T follicular helper cell (primary cell): ENCODE measurements around the gene CCDC40.
"Not testable (repeated sequence)": the region's sequence is repeated elsewhere in the genome, so short reads cannot be mapped to it uniquely, and the experiment has no call there.

Experiments used
- DNase-seq: peaks from one replicate; pipeline ENCODE4 v3.0.0-alpha.2; 2020; ENCODE audit warnings: low read depth

Gene CCDC40

GRCh38 chr17:80021600-80021999 lies 14.8 kb upstream of the CCDC40 start:
- DNase-seq: no peak

- DNase-seq: no peak
These were observed 12.8 kb upstream of the CCDC40 start for GRCh38 chr17:80023481-80024205.

DNA sequence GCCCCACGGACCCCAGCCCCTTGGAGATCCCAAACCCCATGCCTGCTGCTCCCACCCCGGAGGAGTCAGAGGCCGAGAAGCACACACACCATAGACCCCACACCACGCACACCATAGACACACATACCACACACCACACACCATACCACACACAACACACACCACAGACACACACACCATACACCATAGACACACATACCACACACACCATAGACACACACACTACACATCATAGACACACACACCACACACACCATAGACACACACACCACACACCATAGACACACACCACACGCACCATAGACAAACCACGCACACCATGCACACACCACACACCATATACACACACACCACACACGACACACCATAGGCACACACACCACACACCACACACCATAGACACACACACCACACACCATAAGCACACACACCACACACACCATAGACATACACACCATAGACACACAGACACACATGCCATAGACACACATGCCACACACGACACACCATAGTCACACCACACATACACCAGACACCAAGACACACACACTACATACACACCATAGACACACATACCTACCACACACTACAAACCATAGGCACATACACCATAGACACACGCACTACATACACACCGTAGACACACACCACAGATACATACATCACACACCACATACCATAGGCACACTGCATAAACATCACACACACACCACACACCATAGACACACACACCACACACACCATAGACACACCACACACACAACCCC lies 12.1 kb upstream of the CCDC40 start:
- no peak for DNase-seq

DNA sequence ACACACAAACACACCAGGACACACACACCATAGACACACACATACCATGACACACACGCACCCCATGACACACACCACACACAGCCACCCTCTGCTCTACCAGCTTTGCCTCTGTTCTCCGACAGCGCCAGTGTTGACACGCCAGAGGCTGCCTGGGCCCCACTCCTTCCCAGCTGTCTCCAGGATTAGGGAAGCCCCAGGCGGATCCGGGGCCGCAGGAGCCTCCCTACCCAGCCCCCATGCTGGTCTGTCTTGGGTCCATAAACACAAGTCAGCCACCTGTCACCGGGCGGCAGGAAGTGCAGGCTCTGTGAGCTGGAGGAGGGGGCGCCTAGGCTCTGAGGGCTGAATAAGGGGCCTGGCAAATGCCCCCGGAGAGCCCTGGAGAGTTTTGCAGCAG lies 11.3 kb upstream of the CCDC40 start:
- DNase-seq: no peak

- no peak for DNase-seq
These were observed 10.6 kb upstream of the CCDC40 start for GRCh38 chr17:80025796-80026195.

- DNase-seq: no peak
These were observed 9.9 kb upstream of the CCDC40 start for GRCh38 chr17:80026359-80027042.

GRCh38 chr17:80027043-80027435 lies 9.4 kb upstream of the CCDC40 start:
- DNase-seq: no peak

GRCh38 chr17:80028030-80028429 lies 8.4 kb upstream of the CCDC40 start:
- no peak for DNase-seq

- DNase-seq: no peak
These were observed 7.0 kb upstream of the CCDC40 start for GRCh38 chr17:80029258-80029974.

- DNase-seq: no peak
These were observed 5.6 kb upstream of the CCDC40 start for GRCh38 chr17:80030730-80031410.

DNA sequence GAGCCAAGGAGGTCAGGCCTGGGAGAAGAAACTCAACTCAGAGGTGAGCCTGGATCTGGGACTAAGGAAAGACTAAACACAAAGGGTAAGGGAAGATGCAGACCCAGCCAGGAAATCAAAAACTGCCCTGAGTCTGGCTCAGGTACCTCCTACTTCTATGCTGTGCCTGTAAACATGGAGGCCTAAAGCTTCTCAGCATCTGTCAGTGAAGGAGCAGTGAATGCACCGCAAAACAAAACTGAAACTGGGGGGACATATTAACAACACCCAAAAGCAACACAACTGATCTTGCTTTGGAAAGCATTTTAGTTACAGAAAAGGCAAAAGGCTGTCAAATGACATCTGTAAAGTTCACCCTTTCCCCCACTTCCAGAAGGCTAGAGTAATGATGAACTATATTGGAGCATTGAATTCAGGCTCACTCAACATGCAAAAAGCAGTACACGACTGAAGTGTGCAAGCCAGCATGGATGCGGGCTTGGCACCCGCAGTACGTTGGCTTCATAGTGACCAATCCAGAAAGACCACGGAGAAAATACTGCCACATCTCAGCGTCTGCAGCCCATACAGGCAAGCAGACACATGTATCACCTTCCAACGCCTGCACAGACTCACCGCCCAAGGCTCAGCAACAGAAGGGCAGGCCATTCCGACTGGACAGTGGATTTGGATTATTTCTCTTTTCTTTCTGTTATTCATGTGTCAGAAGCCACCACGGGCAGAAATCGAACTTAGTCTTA lies 4.6 kb upstream of the CCDC40 start:
- DNase-seq: no peak

DNA sequence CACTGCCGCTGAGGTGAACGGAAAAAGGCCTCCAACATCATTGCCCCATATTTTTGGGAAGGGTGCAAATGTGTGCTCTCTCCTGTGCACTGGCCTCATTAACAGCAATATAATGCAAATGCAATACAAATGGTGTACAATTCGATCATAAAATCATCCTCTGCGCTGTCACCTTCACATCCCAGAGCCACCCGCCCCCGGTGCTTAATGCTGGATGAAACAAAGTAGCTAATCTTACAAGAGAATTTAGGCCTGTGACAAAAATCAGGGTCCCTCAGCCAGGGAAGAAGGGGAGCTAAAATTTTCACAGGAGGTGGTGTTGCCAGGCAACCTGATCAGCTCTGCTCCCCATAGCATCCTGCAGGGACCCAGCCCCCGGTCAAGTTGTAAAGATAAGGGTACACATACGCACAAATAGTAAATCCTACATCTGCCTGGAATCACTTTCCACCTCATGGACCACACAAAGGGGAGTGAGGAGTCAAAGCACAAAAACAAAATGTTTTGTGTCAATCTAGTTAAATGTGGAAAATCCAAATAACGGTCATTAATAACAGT lies 3.7 kb upstream of the CCDC40 start:
- DNase-seq: no peak

- no peak for DNase-seq
These were observed 2.6 kb upstream of the CCDC40 start for GRCh38 chr17:80033840-80034239.

DNA sequence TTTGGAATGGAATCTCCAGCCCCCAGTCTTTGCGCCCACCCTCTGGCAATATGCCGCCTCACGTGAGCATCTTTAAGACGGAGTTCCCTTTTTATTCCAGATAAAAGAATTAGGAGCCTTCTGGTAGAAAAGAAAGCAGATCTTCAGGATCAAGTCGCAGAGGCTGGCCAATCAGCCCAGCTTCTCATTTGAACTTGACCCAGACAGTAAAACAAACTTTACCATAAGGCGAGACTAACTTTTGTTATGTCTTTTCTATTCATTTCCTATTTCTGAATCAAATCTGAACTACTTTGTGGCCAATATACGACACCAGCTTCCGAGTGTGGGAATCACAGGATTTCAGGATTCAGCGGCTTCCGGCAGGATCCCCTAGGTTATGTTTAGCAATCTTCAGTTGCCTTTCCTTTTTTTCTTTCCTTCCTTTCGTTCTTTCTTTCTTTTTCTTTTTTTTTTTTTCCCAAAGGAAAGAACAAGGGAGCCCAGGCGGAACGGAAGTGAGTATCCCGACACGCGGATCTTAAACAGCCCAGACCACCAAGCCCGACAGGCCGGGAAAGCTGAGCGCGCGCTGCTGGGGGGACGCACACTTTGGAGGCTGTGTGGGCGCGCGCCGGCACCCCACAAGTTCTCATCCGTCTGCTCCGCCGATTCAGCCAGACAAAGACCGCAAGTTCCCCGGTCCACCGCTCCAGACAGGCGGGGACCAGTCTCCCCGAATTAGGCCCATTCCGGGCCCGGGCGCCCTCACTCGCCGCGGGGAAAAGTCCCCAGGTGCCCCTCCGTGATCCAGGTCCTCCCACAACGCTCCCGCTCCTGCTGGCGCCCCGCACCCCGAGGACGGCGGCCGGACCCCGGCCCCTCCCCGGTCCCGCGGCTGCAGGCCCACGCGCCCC lies 1.4 kb upstream of the CCDC40 start:
- peak; percentile 20 for DNase-seq

GRCh38 chr17:80035687-80035936 lies 830 bp upstream of the CCDC40 start, which contains the start of gene TBC1D16:
TSS of gene TBC1D16 (minus strand) at chr17:80035872. CDS start at chr17:80013547, 22,325 bp downstream.
- DNase-seq: peak; percentile 33

DNA sequence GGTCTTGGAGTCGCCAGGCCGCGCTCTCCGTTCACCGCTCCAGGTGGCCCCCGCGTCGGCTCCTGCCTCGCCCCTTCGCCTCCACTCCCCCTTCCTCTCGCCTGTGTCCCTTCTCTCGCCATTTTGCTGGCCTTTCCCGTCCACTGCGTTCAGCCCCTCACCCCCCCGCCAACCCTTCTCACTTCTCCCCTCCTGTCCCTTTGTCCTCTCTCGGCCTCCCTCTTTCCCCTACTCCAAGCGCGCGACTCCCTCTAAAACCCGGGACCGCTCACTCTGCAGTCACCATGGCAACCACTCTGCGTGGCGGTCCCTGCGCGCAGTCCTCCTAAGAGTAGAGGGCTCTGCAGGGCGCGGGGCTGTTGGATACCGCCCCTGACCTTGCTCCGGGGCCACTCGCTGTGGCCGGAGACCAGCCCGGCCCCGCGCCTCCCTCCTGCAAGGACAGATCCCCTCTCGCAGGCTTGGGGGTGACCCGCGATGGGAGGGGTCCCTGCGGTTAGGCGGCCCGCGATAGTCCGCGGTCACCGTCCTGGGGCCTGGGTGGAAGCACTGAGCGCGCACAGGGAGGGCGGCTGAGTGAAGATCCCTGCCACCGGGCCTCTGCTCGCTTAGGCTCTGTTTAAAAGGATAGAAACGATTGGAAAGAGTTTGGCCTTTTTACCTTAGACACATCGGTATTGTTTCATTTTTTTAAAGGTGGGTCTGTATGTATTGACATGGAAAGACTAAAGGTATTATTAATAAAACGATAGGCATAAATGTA lies 454 bp downstream of the CCDC40 start:
- peak; percentile 23 for DNase-seq

GRCh38 chr17:80043963-80044362 lies 7.5 kb downstream of the CCDC40 start:
- DNase-seq: no peak

DNA sequence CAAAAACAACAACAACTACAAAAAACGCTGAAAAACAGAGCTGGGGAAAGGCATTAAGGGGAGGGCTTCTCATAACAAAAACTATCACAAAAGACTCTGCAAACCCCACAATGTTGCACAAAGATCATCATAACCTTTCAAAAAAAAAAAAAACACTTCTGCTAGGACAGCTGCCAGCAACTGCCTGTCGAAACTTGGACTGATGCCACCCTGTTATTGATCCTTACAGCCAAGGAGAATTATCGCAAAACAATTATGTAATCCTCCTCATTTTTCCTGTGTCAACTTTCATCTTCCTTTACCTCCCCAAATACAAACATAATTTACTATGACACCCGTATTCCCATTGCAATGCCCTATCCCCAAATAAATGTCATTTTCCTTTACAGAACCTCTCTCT lies 9.3 kb downstream of the CCDC40 start:
- DNase-seq: no peak

- not testable (repeated sequence) for DNase-seq
These were observed 10.3 kb downstream of the CCDC40 start for GRCh38 chr17:80046709-80047108.
